OCI-LY7 (cell line): ENCODE measurements around the gene SHLD1.

ENCODE experiments used
- EZH2phosphoT487 ChIP-seq: fragments of 200-600 bp; sonication (generic); IDR thresholded peaks from 2 replicates; pipeline ENCODE4 v1.6.1; 2018; ENCODE audit warnings: low read depth, borderline replicate concordance, mild to moderate bottlenecking, mixed run types, antibody characterized with exemption, low read length, moderate library complexity, mixed read lengths
- TF ChIP-seq, protein P1 (sequence below): fragments of 200-600 bp; sonication (generic); conservative IDR thresholded peaks from 2 replicates; pipeline ENCODE4 v1.5.1; 2014; ENCODE audit warnings: mild to moderate bottlenecking, antibody characterized with exemption, low read length, moderate library complexity, mixed read lengths

DNA sequence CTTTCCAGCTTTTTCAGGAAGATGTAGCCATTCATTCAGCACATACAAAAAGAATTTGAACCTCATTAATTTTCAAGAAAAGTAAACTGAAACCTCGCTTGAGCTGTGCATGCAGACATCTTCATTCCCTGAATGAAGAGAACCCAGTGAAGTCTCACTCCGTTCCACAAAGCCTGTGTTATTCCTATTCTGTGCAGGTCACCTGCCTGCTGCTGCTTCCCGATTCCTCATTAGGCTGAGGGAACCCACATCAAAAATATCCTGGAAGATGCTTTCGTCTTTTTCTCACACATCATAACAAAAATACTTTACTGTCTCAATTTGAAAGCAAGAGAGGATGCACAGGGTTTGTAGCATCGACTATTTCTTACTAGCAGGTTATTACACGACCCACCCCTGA, 160.0 kb downstream of the SHLD1 start:
- no peak for TF ChIP-seq EZH2phosphoT487
- TF ChIP-seq, protein P1, sequence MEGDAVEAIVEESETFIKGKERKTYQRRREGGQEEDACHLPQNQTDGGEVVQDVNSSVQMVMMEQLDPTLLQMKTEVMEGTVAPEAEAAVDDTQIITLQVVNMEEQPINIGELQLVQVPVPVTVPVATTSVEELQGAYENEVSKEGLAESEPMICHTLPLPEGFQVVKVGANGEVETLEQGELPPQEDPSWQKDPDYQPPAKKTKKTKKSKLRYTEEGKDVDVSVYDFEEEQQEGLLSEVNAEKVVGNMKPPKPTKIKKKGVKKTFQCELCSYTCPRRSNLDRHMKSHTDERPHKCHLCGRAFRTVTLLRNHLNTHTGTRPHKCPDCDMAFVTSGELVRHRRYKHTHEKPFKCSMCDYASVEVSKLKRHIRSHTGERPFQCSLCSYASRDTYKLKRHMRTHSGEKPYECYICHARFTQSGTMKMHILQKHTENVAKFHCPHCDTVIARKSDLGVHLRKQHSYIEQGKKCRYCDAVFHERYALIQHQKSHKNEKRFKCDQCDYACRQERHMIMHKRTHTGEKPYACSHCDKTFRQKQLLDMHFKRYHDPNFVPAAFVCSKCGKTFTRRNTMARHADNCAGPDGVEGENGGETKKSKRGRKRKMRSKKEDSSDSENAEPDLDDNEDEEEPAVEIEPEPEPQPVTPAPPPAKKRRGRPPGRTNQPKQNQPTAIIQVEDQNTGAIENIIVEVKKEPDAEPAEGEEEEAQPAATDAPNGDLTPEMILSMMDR: no peak
